ENCODE results near the gene ITGB7.

DNA sequence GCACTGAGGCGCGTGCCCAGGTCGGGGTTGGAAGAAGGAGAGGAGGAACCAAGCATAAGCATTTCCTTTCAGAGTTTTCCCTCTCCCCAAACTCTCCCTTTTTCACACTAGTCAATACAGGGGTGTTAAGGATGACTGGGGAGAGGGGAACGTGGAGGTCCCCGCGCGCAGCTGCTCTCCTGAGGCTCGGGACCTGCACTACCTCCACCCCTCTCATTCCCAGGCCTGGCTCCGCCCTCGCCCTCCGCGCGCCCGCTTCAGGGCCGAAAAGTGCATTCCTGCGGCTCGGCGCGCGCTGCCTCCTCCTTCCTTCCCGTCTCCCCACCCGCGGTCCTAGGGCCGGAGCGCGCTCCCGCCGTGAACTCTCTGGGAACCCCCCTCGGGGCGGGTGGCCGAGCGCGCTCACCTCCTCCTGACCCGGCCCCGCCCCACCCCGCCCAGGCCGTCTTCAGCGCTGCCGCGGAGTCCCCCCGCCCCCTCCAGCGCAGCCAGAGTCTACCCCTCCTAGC is 13.7 kb upstream of the ITGB7 start:
- TF ChIP-seq, protein P1, sequence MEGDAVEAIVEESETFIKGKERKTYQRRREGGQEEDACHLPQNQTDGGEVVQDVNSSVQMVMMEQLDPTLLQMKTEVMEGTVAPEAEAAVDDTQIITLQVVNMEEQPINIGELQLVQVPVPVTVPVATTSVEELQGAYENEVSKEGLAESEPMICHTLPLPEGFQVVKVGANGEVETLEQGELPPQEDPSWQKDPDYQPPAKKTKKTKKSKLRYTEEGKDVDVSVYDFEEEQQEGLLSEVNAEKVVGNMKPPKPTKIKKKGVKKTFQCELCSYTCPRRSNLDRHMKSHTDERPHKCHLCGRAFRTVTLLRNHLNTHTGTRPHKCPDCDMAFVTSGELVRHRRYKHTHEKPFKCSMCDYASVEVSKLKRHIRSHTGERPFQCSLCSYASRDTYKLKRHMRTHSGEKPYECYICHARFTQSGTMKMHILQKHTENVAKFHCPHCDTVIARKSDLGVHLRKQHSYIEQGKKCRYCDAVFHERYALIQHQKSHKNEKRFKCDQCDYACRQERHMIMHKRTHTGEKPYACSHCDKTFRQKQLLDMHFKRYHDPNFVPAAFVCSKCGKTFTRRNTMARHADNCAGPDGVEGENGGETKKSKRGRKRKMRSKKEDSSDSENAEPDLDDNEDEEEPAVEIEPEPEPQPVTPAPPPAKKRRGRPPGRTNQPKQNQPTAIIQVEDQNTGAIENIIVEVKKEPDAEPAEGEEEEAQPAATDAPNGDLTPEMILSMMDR (conservative IDR thresholded peaks at IDR 0.05; ENCODE audit: low read depth, low read length) = no peak
- no peak for TF ChIP-seq POLR2A (IDR thresholded peaks at IDR 0.05; ENCODE audit: low read depth, low read length)
- no peak for TF ChIP-seq RCOR1 (IDR thresholded peaks at IDR 0.05; ENCODE audit: insufficient replicate concordance, low read length)
- TF ChIP-seq RFX5 (IDR thresholded peaks at IDR 0.05; ENCODE audit: low read depth, low read length) = no peak
- TF ChIP-seq RAD21 (IDR thresholded peaks at IDR 0.05; ENCODE audit: low read length) = no peak
- TF ChIP-seq FOS (IDR thresholded peaks at IDR 0.05; ENCODE audit: low read depth, low read length) = no peak
- TF ChIP-seq, protein P2, sequence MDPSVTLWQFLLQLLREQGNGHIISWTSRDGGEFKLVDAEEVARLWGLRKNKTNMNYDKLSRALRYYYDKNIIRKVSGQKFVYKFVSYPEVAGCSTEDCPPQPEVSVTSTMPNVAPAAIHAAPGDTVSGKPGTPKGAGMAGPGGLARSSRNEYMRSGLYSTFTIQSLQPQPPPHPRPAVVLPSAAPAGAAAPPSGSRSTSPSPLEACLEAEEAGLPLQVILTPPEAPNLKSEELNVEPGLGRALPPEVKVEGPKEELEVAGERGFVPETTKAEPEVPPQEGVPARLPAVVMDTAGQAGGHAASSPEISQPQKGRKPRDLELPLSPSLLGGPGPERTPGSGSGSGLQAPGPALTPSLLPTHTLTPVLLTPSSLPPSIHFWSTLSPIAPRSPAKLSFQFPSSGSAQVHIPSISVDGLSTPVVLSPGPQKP (IDR thresholded peaks at IDR 0.05; ENCODE audit: borderline replicate concordance, low read depth, low read length) = no peak
